ENCODE results near the gene BANK1.

BANK1 gene

DNA sequence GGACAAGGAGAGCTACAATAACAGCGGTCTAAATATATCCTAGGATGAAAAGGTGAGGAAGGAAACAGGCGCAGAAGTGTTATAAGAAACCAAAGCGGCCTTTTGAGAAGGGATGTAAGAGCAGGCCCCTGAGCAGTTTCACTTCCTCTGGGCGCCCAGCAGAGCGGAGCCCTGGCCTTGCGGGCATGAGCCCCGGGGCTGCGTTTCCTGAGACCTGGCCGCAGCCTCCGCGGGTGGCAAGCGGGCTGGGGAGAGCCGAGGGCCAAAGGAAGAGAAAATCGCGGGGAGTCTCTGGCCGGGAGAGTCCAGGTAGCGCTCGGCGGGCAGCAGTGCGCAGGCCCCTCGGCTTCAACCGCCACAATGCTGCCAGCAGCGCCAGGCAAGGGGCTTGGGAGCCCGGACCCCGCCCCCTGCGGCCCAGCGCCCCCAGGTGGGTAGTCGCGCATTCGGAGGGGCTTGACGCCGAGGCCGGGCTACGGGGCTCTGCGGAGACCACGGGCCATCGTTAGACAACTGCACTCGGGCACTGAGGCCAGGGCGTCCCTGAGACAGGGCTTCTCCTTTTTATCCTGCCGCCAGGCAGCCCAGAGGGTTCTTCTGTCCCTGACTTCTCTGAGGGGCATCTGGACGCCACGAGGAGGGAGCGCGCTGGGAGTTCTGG, at the start of gene BANK1:
BANK1 (plus strand) TSS at position 210 of the 661 bp plus-strand sequence; CDS start at position 361, 151 bp downstream.
- FAIRE-seq, result no peak
- DNase-seq (ENCODE audit: insufficient read length, low spot score), result no peak
- TF ChIP-seq CTCF (IDR thresholded peaks at IDR 0.05; ENCODE audit: insufficient read depth, missing control alignments), result no peak

DNA sequence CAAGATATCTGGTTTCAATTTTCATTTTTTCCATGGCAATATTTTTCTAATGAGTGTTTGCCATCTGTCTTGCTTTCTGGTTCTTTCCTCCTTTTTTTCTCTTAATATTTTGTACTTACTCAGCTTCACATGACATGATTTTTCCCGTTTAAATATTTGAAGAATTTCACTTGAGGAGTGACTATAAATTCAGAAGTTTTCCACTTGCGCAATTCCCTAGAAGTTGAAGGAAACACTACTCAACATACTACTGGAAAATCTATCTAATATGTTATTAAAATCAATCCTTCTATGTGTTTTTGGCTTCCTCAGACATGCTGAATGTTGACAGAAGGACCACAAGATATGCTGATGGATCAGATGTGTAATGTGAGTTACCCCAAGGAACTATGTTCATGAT, 36.8 kb upstream of the BANK1 start:
- FAIRE-seq (no peak), DNase-seq (ENCODE audit: insufficient read length, low spot score) (no peak)
- no peak for TF ChIP-seq CTCF (IDR thresholded peaks at IDR 0.05; ENCODE audit: insufficient read depth, missing control alignments)

DNA sequence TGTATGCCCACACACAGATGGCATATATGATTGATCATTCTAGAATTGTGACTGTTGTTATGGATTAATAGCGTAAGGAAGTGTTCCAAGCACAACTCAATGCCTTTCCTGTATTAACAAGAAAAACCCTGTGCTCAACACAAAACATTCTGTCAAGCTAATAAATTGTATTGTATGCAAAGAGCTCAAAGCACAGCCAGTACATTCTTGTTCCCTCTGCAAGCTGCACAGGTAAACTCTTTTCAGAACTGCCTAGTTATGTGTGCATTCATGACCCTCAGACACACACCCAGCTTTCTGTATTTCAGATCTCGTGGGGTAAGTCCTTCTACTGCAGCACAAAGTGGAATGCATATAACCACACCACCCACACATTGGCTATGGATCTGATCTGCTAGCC, 34.3 kb upstream of the BANK1 start:
- no peak for TF ChIP-seq CTCF (IDR thresholded peaks at IDR 0.05; ENCODE audit: insufficient read depth, missing control alignments)
- DNase-seq (ENCODE audit: insufficient read length, low spot score) (no peak), FAIRE-seq (no peak)

GRCh38 chr4:101761405-101761804, 29.1 kb upstream of the BANK1 start:
- TF ChIP-seq CTCF (IDR thresholded peaks at IDR 0.05; ENCODE audit: insufficient read depth, missing control alignments), result no peak
- DNase-seq (ENCODE audit: insufficient read length, low spot score), result no peak
- no peak for FAIRE-seq

GRCh38 chr4:101762025-101762424, 28.5 kb upstream of the BANK1 start:
- no peak for TF ChIP-seq CTCF (IDR thresholded peaks at IDR 0.05; ENCODE audit: insufficient read depth, missing control alignments)
- DNase-seq (ENCODE audit: insufficient read length, low spot score) (no peak), FAIRE-seq (no peak)

DNA sequence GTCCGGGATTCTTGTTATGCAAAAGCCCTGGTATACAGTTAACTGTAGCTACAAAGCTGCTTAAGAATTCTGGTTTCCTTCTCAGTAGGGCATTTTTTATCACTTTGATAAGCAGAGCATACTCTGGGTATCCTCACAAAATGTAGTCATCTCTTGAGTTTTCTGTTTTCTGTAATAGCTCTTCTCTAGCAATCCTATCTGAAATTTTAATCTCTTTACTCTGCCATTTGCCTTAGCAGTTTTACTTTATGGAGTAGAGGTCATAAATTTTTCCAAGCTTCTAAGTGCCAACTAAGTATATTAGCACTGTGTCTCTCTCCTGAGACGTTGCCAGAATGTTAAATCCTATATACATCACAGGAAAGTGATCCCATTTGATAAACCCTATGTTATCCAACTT, 28.0 kb upstream of the BANK1 start:
- TF ChIP-seq CTCF (IDR thresholded peaks at IDR 0.05; ENCODE audit: insufficient read depth, missing control alignments), result no peak
- DNase-seq (ENCODE audit: insufficient read length, low spot score) (no peak), FAIRE-seq (no peak)

DNA sequence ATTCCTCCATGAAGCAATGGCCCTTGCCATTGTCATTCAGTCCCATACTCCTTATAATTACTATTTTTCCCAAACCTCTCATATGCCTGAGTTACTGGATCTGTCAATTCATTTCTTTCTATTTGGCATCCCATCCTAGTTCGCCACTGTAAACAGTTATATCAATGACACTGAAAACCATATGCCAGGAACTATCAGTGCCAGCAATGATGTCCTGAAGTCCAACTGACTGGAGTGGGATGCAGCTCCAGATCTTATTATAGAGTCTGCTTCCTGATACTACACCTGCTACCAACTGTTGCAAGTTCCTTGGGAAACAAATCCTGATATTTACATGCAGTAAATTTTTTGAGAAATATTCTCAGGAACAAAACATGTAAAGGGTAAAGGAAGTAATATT, 27.0 kb upstream of the BANK1 start:
- no peak for TF ChIP-seq CTCF (IDR thresholded peaks at IDR 0.05; ENCODE audit: insufficient read depth, missing control alignments)
- FAIRE-seq, result no peak

More for the DNA sequence above, 27.0 kb upstream of the BANK1 start:
- no peak for DNase-seq (ENCODE audit: insufficient read length, low spot score)
